Thoracic aorta (tissue), 2 donors: ENCODE data around the gene TRAPPC2. TPM values are rescaled to one million over a fixed set of nuclear protein-coding genes. Genes with fewer than 3 reads are reported as not detected.

Experiments
- ATAC-seq: fragments of 150-250 bp; one replicate; pipeline ENCODE4 v1.8.0; 2017; ENCODE audit warnings: low read depth; ENCODE audit not compliant: insufficient number of reproducible peaks, low FRiP score
- DNase-seq: peaks from one replicate; pipeline ENCODE4 v3.0.0-alpha.2; 2020; ENCODE audit warnings: low spot score
- H3K27ac ChIP-seq, 2 donors: fragments of 200-600 bp; sonication (generic); 1 replicate in 1 of 2; 2 replicates in 1 of 2; pipeline ENCODE4 v1.5.1; 2016; ENCODE audit warnings: mild to moderate bottlenecking in 2 of 2, moderate library complexity in 2 of 2
- H3K27me3 ChIP-seq: fragments of 200-600 bp; sonication (generic); replicated peaks from 2 replicates; pipeline ENCODE4 v1.6.0; 2016; ENCODE audit warnings: mild to moderate bottlenecking; ENCODE audit not compliant: insufficient read depth
- H3K36me3 ChIP-seq: fragments of 200-600 bp; sonication (generic); one replicate; pipeline ENCODE4 v1.5.1; 2016
- H3K4me1 ChIP-seq, 2 donors: fragments of 200-600 bp; sonication (generic); 1 replicate in 1 of 2; 2 replicates in 1 of 2; pipeline versions ENCODE4 v1.5.1 to v1.6.0; 2016; ENCODE audit warnings: low read depth in 2 of 2, mild to moderate bottlenecking in 1 of 2; ENCODE audit not compliant: control insufficient read depth in 1 of 2
- H3K4me3 ChIP-seq: fragments of 200-600 bp; sonication (generic); 2 replicates; pipeline ENCODE4 v1.5.1; 2016; ENCODE audit warnings: mild to moderate bottlenecking
- H3K9me3 ChIP-seq: fragments of 200-600 bp; sonication (generic); 2 replicates; pipeline ENCODE4 v1.5.1; 2016
- CTCF ChIP-seq: fragments of 200-600 bp; sonication (generic); IDR thresholded peaks from one replicate; pipeline ENCODE4 v1.5.1; 2019; ENCODE audit warnings: antibody characterized with exemption
- total RNA-seq, 2 donors: library from RNA; depleted of rRNA; stranded (reverse); fragments of >200 nt; gene quantifications; one replicate each; pipeline versions ENCODE4 v1.1.0 to v1.2.3, GENCODE V29; 2016

TRAPPC2 gene
- total RNA-seq, 2 donors from 2014 or later: 15.0 to 24.2 TPM

GRCh38 chrX:13662355-13662791 is 72.0 kb downstream of the TRAPPC2 start:
- Histone ChIP-seq H3K27ac (peak overlapping the region; percentile 28 to 43), H3K27me3 (no peaks in the 10 kb centered on the region), H3K9me3 (no peaks in the 10 kb centered on the region), H3K4me1 (peaks cover 6 to 29% of the 10 kb centered on the region in 2 donors), H3K4me3 (peak overlapping the region; percentile 45), H3K36me3 (no peaks in the 10 kb centered on the region)
- TF ChIP-seq CTCF: no peak
- no peak for ATAC-seq
- no peak for DNase-seq

Other genes with a start within 250 kb of the TRAPPC2 start
- gene EGFL6, start 165.0 kb downstream of the TRAPPC2 start, total RNA-seq: not detected
- gene TCEANC, start 81.5 kb downstream of the TRAPPC2 start, total RNA-seq: 1 to 10 TPM; 2.6 to 9.6 TPM
- 10 to 100 TPM; 20.0 to 21.7 TPM for gene RAB9A, start 45.5 kb downstream of the TRAPPC2 start, total RNA-seq
- gene OFD1, start 128 bp upstream of the TRAPPC2 start, total RNA-seq: 10 to 100 TPM; 15.3 to 19.0 TPM
- gene GPM6B, start 82.5 kb upstream of the TRAPPC2 start, total RNA-seq: 10 to 100 TPM; 23.7 to 33.7 TPM